ENCODE measurements around the gene COL27A1.

The COL27A1 gene

GRCh38 chr9:114347675-114348074 lies 192.3 kb downstream of the COL27A1 start:
- in situ Hi-C loops (cut with MboI; ENCODE audit: low sequenced_read_pairs) = no loop called here

GRCh38 chr9:114348261-114348905 lies 193.0 kb downstream of the COL27A1 start:
- in situ Hi-C loops (cut with MboI; ENCODE audit: low sequenced_read_pairs) = no loop called here

GRCh38 chr9:114348906-114349482 lies 193.7 kb downstream of the COL27A1 start:
- in situ Hi-C loops (cut with MboI; ENCODE audit: low sequenced_read_pairs) = no loop called here

GRCh38 chr9:114349713-114350480 lies 194.6 kb downstream of the COL27A1 start:
- in situ Hi-C loops (cut with MboI; ENCODE audit: low sequenced_read_pairs) = no loop called here

GRCh38 chr9:114350636-114351401 lies 195.5 kb downstream of the COL27A1 start:
- in situ Hi-C loops (cut with MboI; ENCODE audit: low sequenced_read_pairs) = no loop called here

- in situ Hi-C loops (cut with MboI; ENCODE audit: low sequenced_read_pairs) = no loop called here
These were observed 196.6 kb downstream of the COL27A1 start for GRCh38 chr9:114351932-114352331.

- in situ Hi-C loops (cut with MboI; ENCODE audit: low sequenced_read_pairs) = no loop called here
These were observed 200.5 kb downstream of the COL27A1 start for GRCh38 chr9:114355821-114356220.

GRCh38 chr9:114356792-114357191 lies 201.5 kb downstream of the COL27A1 start:
- in situ Hi-C loops (cut with MboI; ENCODE audit: low sequenced_read_pairs) = no loop called here

GRCh38 chr9:114357360-114357759 lies 202.0 kb downstream of the COL27A1 start:
- in situ Hi-C loops (cut with MboI; ENCODE audit: low sequenced_read_pairs) = no loop called here

GRCh38 chr9:114357911-114358328 lies 202.6 kb downstream of the COL27A1 start:
- in situ Hi-C loops (cut with MboI; ENCODE audit: low sequenced_read_pairs) = no loop called here

GRCh38 chr9:114359801-114360200 lies 204.5 kb downstream of the COL27A1 start:
- in situ Hi-C loops (cut with MboI; ENCODE audit: low sequenced_read_pairs) = no loop called here

- in situ Hi-C loops (cut with MboI; ENCODE audit: low sequenced_read_pairs) = no loop called here
These were observed 206.2 kb downstream of the COL27A1 start for GRCh38 chr9:114361542-114361941.
